Activated naive CD8-positive, alpha-beta T cell treated with anti-CD3 and anti-CD28 coated beads, Interleukin-2, amount 50 U/mL, for 16 hours (primary cell): ENCODE measurements around the gene WWP2.

Experiments used
- DNase-seq: peaks from one replicate; pipeline ENCODE4 v3.0.0-alpha.2; 2020; ENCODE audit warnings: low read depth, low spot score

The WWP2 gene

GRCh38 chr16:69858191-69859104 lies 96.3 kb downstream of the WWP2 start:
- DNase-seq, result no peak

- no peak for DNase-seq
Observed at GRCh38 chr16:69859105-69859989, 97.2 kb downstream of the WWP2 start.

- DNase-seq, result no peak
Observed at GRCh38 chr16:69860233-69861231, 98.4 kb downstream of the WWP2 start.

- no peak for DNase-seq
Observed at GRCh38 chr16:69861292-69862030, 99.3 kb downstream of the WWP2 start.

GRCh38 chr16:69863401-69864281 lies 101.5 kb downstream of the WWP2 start:
- no peak for DNase-seq

GRCh38 chr16:69865701-69866100 lies 103.6 kb downstream of the WWP2 start:
- DNase-seq, result no peak

- DNase-seq, result no peak
Observed at GRCh38 chr16:69867784-69868560, 105.8 kb downstream of the WWP2 start.

GRCh38 chr16:69870761-69871160 lies 108.6 kb downstream of the WWP2 start:
- DNase-seq, result no peak

GRCh38 chr16:69871708-69872107 lies 109.6 kb downstream of the WWP2 start:
- DNase-seq, result no peak

GRCh38 chr16:69872888-69873287 lies 110.8 kb downstream of the WWP2 start:
- no peak for DNase-seq

GRCh38 chr16:69873783-69874182 lies 111.7 kb downstream of the WWP2 start:
- DNase-seq, result no peak

- DNase-seq, result no peak
Observed at GRCh38 chr16:69874271-69874670, 112.1 kb downstream of the WWP2 start.

GRCh38 chr16:69880640-69881133 lies 118.6 kb downstream of the WWP2 start:
- DNase-seq, result no peak

GRCh38 chr16:69881141-69881540 lies 119.0 kb downstream of the WWP2 start:
- DNase-seq, result no peak

- DNase-seq, result no peak
Observed at GRCh38 chr16:69883744-69884143, 121.6 kb downstream of the WWP2 start.

- DNase-seq, result no peak
Observed at GRCh38 chr16:69885722-69886121, 123.6 kb downstream of the WWP2 start.

GRCh38 chr16:69886726-69887125 lies 124.6 kb downstream of the WWP2 start:
- DNase-seq, result no peak

GRCh38 chr16:69888005-69888590 lies 126.0 kb downstream of the WWP2 start:
- no peak for DNase-seq
